ENCODE data around the gene HSPB7. TPM values are rescaled to one million over a fixed set of nuclear protein-coding genes. Genes with fewer than 3 reads are reported as not detected.

The HSPB7 gene
- total and polyA plus RNA-seq, 2 of the 8 experiments (the other 6 are each of a cell fraction or from before 2014, with no cell fraction given) = not detected

DNA sequence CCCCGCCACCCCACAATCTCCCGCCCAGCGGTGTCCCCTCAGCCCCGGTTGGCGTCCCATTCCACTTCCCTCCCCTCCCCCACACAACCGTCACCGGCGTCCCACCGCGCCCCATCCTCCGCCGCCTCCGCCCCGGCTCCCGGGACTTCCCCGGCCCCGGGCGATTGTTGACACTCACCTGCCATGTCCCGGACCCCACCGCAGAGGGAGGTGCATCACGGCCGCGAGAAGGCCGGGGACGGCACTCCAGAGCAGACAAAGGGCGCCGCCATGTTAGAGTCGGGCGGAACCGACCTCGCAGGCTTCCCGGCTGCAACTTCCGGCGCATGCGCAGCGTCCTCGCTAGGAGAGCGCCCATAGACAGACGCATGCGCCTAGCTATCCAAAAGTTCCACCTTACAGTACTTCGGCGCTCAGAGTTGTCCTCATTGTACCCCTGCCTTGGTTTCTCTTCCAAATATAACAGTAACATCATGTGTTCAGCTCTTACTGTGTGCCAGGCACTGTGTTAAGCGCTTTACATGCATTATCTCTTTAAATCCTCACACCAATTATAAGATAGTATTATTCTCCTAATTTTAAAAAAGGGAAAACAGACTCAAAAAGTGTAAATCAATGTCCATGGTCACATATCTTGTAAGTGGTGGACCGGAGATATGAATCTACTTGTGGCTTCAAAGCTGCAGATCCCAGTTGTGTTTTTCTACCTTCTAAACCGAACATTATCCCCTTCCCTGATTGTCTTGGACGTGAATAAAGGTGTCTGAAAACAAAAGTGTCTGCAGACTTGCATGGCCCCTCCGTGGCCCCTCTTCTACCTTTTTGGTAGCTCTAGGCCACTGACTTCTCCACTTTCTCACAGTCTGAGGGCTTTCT lies 41.8 kb downstream of the HSPB7 start, which contains the start of gene ZBTB17 (continued):
- TF ChIP-seq, protein P1, sequence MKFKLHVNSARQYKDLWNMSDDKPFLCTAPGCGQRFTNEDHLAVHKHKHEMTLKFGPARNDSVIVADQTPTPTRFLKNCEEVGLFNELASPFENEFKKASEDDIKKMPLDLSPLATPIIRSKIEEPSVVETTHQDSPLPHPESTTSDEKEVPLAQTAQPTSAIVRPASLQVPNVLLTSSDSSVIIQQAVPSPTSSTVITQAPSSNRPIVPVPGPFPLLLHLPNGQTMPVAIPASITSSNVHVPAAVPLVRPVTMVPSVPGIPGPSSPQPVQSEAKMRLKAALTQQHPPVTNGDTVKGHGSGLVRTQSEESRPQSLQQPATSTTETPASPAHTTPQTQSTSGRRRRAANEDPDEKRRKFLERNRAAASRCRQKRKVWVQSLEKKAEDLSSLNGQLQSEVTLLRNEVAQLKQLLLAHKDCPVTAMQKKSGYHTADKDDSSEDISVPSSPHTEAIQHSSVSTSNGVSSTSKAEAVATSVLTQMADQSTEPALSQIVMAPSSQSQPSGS (IDR thresholded peaks at IDR 0.05; ENCODE audit: low read length) = no peak
- TF ChIP-seq POLR2AphosphoS5 (IDR thresholded peaks at IDR 0.05; ENCODE audit: low read depth, low read length) (peak; percentile 64; the same call in 1 of the 2 replicates), POLR2A (IDR thresholded peaks at IDR 0.05; ENCODE audit: control extremely low read depth in 1 of 2, low read depth in 2 of 2, low read length in 2 of 2) (peak in 1 of 2 experiments; percentile 70; a peak in 2 of 3 replicates), MAFK (IDR thresholded peaks at IDR 0.05; ENCODE audit: low read depth, low read length) (no peak), FOSL1 (IDR thresholded peaks at IDR 0.05; ENCODE audit: insufficient read depth, low read depth, low read length) (no peak), SIRT6 (IDR thresholded peaks at IDR 0.05; ENCODE audit: low read length) (no peak), HDAC2 (IDR thresholded peaks at IDR 0.05; ENCODE audit: borderline replicate concordance in 1 of 2, low read depth in 2 of 2, low read length in 2 of 2) (peak in 1 of 2 experiments; percentile 98; a peak in 1 of 4 replicates), RNF2 (IDR thresholded peaks at IDR 0.05; ENCODE audit: borderline replicate concordance, low read depth, low read length, missing control alignments, poor library complexity, severe bottlenecking) (no peak), CREB1 (IDR thresholded peaks at IDR 0.05) (peak; percentile 93), TAF7 (optimal IDR thresholded peaks at IDR 0.05; ENCODE audit: borderline replicate concordance, low read depth, low read length) (no peak), EP300 (IDR thresholded peaks at IDR 0.05; ENCODE audit: borderline replicate concordance in 1 of 2, low read depth in 2 of 2, low read length in 2 of 2) (peak in 1 of 2 experiments; percentile 30; a peak in 1 of 3 replicates), SIN3A (conservative IDR thresholded peaks at IDR 0.05 in 1 of 2, IDR thresholded peaks at IDR 0.05 in 1 of 2; ENCODE audit: low read depth in 1 of 2, low read length in 2 of 2) (peak; percentile 72 to 91; a peak in 2 of 4 replicates), TAF1 (IDR thresholded peaks at IDR 0.05; ENCODE audit: low read depth, low read length) (peak; percentile 72), ASH2L (IDR thresholded peaks at IDR 0.05; ENCODE audit: low read length) (peak; percentile 99), RFX5 (IDR thresholded peaks at IDR 0.05; ENCODE audit: borderline replicate concordance, low read depth, low read length) (no peak), TBP (IDR thresholded peaks at IDR 0.05; ENCODE audit: low read depth, low read length) (peak; percentile 36; the same call in 1 of the 2 replicates), EGR1 (IDR thresholded peaks at IDR 0.05; ENCODE audit: borderline replicate concordance, low read depth, low read length) (no peak), SUZ12 (IDR thresholded peaks at IDR 0.05; ENCODE audit: low read length) (no peak), JUND (IDR thresholded peaks at IDR 0.05; ENCODE audit: low read length) (no peak)
- TF ChIP-seq, protein P2, sequence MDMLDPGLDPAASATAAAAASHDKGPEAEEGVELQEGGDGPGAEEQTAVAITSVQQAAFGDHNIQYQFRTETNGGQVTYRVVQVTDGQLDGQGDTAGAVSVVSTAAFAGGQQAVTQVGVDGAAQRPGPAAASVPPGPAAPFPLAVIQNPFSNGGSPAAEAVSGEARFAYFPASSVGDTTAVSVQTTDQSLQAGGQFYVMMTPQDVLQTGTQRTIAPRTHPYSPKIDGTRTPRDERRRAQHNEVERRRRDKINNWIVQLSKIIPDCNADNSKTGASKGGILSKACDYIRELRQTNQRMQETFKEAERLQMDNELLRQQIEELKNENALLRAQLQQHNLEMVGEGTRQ (IDR thresholded peaks at IDR 0.05; ENCODE audit: low read length) = no peak
